Fibroblast of mammary gland (primary cell): ENCODE data around the gene LILRA1.
"Not testable (repeated sequence)": the region's sequence is repeated elsewhere in the genome, so short reads cannot be mapped to it uniquely, and the experiment has no call there.

ENCODE experiments used
- DNase-seq: peaks from one replicate; pipeline ENCODE4 v3.0.0-alpha.2; 2010; ENCODE audit warnings: low read depth
- H3K4me3 ChIP-seq: 2 replicates; pipeline ENCODE4 v1.5.1; 2011; ENCODE audit warnings: low read depth, mild to moderate bottlenecking, low read length, moderate library complexity; ENCODE audit not compliant: control insufficient read depth
- TF ChIP-seq, protein P1 (sequence below): conservative IDR thresholded peaks from 2 replicates; pipeline ENCODE4 v1.5.1; 2011; ENCODE audit warnings: low read depth, low read length, inconsistent platforms; ENCODE audit not compliant: control insufficient read depth, insufficient read depth

The LILRA1 gene

DNA sequence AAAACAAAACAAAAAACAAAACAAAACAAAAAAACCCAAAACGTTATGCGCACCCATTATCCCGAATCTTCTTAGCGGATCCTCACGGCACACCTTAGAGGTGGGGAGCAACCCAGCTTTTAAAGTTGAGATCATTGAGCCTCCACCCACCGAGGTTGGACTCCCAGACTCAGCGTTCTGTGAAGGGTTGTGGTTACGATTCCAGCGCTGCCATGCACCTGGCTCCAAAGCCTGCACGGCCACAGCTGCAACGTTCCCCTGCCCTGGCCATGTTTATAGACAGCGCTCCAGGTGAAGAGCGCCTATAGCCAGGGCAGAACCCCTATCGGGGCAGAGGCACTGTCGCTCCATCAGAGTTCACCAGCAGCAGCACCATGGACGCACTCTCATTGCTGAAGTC lies 38.5 kb upstream of the LILRA1 start:
- no peak overlapping the region for H3K4me3 ChIP-seq
- DNase-seq: no peak
- TF ChIP-seq, protein P1, sequence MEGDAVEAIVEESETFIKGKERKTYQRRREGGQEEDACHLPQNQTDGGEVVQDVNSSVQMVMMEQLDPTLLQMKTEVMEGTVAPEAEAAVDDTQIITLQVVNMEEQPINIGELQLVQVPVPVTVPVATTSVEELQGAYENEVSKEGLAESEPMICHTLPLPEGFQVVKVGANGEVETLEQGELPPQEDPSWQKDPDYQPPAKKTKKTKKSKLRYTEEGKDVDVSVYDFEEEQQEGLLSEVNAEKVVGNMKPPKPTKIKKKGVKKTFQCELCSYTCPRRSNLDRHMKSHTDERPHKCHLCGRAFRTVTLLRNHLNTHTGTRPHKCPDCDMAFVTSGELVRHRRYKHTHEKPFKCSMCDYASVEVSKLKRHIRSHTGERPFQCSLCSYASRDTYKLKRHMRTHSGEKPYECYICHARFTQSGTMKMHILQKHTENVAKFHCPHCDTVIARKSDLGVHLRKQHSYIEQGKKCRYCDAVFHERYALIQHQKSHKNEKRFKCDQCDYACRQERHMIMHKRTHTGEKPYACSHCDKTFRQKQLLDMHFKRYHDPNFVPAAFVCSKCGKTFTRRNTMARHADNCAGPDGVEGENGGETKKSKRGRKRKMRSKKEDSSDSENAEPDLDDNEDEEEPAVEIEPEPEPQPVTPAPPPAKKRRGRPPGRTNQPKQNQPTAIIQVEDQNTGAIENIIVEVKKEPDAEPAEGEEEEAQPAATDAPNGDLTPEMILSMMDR: no peak

- TF ChIP-seq, protein P1: no peak
- no peak for DNase-seq
Measured at GRCh38 chr19:54556194-54556593, 37.2 kb upstream of the LILRA1 start.

DNA sequence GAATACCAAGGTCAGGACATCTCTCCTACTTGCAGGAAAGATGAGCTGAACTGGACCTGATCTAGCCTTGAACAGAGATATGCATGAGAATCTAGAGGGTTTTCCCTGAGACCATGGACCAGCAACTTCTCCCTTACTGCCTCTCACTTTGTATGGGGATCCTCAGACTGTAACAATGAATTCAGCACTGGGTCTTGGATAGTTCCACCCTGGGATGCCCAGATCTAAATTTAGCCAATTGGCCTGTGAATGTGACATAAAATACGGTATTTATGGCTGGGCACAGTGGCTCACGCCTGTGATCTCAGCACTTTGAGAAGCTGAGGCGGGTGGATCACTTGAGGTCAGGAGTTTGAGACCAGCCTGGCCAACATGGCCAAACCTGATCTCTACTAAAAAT lies 35.1 kb upstream of the LILRA1 start:
- no peak for DNase-seq
- H3K4me3 ChIP-seq: no peak overlapping the region
- TF ChIP-seq, protein P1: no peak

More at GRCh38 chr19:54556194-54556593, 37.2 kb upstream of the LILRA1 start:
- H3K4me3 ChIP-seq: no peak overlapping the region

GRCh38 chr19:54560881-54561385 lies 32.5 kb upstream of the LILRA1 start:
- TF ChIP-seq, protein P1: no peak
- no peak for DNase-seq

GRCh38 chr19:54561840-54562239 lies 31.6 kb upstream of the LILRA1 start:
- TF ChIP-seq, protein P1: no peak
- no peak overlapping the region for H3K4me3 ChIP-seq
- DNase-seq: no peak

More at GRCh38 chr19:54560881-54561385, 32.5 kb upstream of the LILRA1 start:
- H3K4me3 ChIP-seq: no peak overlapping the region

DNA sequence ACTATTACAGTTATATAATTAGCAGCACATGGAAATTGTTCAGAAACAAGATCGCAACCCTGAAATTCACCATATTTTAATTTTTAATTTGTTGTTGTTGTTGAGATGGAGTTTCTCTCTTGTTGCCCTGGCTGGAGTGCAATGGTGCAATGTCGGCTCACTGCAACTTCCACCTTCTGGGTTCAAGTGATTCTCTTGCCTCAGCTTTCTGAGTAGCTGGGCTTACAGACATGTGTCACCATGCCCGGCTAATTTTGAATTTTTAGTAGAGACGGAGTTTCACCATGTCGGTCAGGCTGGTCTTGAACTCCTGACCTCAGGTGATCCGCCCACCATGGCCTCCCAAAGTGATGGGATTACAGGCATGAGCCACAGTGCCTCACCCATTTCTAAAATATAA lies 30.2 kb upstream of the LILRA1 start:
- H3K4me3 ChIP-seq, DNase-seq: not testable (repeated sequence)

- no peak overlapping the region for H3K4me3 ChIP-seq
- TF ChIP-seq, protein P1: no peak
- no peak for DNase-seq
Measured at GRCh38 chr19:54570316-54570715, 23.1 kb upstream of the LILRA1 start.

DNA sequence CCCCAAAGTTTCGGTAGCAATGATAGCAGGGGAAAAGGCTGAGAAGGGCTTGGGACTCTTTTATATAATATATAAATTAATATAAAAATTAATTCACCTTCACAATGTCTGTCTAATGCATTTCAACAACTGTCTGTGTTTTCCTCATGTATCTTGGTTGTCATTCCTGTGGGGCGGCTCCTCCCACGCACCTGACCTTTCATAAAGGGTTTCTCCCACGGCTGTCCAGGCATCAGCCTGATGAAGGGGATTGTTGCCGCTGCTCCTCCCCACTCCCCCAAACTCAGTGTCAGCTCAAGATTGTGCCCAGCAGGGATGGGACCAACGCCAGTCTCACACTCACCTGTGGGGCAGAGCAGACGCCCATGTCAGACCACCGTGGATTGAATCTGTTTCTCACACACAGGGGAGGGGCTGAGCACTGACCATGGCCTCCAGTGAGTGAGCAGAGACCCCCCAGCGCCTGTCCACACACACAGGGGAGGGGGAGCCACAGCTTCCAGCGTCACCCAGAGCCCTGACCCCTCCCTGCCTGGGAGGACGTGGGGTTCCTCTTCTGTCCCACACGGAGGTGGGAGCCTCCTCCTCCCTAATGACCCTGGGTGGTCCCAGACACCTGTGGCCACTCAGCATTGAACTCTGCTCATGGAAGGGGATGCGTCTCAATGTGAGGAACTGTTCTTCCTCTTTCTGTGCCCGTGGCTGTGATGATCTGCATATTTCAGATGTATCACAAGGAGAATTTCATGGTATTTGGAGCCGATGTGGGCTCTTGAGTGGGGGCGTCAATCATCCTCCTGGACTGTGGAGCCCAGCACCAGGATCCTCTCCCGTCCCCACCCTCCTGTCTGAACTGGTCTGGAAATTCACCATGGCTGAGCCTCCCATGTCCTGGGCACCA lies 21.5 kb upstream of the LILRA1 start:
- not testable (repeated sequence) for DNase-seq, H3K4me3 ChIP-seq
